Activated CD8-positive, alpha-beta memory T cell treated with anti-CD3 and anti-CD28 coated beads, Interleukin-2, amount 50 U/mL, for 1 hour (primary cell): ENCODE results near the gene MRPS6.
A peak's percentile ranks its signal among the peaks of the same experiment; 100 is the strongest.

Experiments used
- DNase-seq: peaks from one replicate; pipeline ENCODE4 v3.0.0-alpha.2; 2020; ENCODE audit errors: extremely low read depth

The MRPS6 gene

GRCh38 chr21:34100337-34100736 lies 27.0 kb downstream of the MRPS6 start:
- DNase-seq = no peak

- DNase-seq = no peak
Measured at GRCh38 chr21:34100790-34101189, 27.4 kb downstream of the MRPS6 start.

- no peak for DNase-seq
Measured at GRCh38 chr21:34105947-34106541, 32.7 kb downstream of the MRPS6 start.

GRCh38 chr21:34107606-34108005 lies 34.2 kb downstream of the MRPS6 start:
- no peak for DNase-seq

- no peak for DNase-seq
Measured at GRCh38 chr21:34109075-34109474, 35.7 kb downstream of the MRPS6 start.

GRCh38 chr21:34110594-34111202 lies 37.3 kb downstream of the MRPS6 start:
- no peak for DNase-seq

- no peak for DNase-seq
Measured at GRCh38 chr21:34112316-34113033, 39.1 kb downstream of the MRPS6 start.

GRCh38 chr21:34113842-34114241 lies 40.5 kb downstream of the MRPS6 start:
- DNase-seq = no peak

GRCh38 chr21:34115160-34115559 lies 41.8 kb downstream of the MRPS6 start:
- no peak for DNase-seq

- no peak for DNase-seq
Measured at GRCh38 chr21:34116569-34116968, 43.2 kb downstream of the MRPS6 start.

- no peak for DNase-seq
Measured at GRCh38 chr21:34120867-34121266, 47.5 kb downstream of the MRPS6 start.

GRCh38 chr21:34122047-34122446 lies 48.7 kb downstream of the MRPS6 start:
- DNase-seq = no peak

GRCh38 chr21:34123609-34124008 lies 50.2 kb downstream of the MRPS6 start:
- no peak for DNase-seq

GRCh38 chr21:34126269-34126668 lies 52.9 kb downstream of the MRPS6 start:
- DNase-seq = peak; percentile 24

GRCh38 chr21:34126691-34127090 lies 53.3 kb downstream of the MRPS6 start:
- no peak for DNase-seq

- DNase-seq = no peak
Measured at GRCh38 chr21:34128124-34128523, 54.7 kb downstream of the MRPS6 start.

GRCh38 chr21:34128674-34129038 lies 55.3 kb downstream of the MRPS6 start:
- no peak for DNase-seq

- DNase-seq = peak; percentile 49
Measured at GRCh38 chr21:34129039-34129891, 55.9 kb downstream of the MRPS6 start.

GRCh38 chr21:34129901-34130715 lies 56.7 kb downstream of the MRPS6 start:
- no peak for DNase-seq

GRCh38 chr21:34130716-34130985 lies 57.3 kb downstream of the MRPS6 start:
- DNase-seq = no peak

GRCh38 chr21:34131586-34131985 lies 58.2 kb downstream of the MRPS6 start:
- no peak for DNase-seq

GRCh38 chr21:34132202-34132601 lies 58.8 kb downstream of the MRPS6 start:
- DNase-seq = no peak
